Choroid plexus epithelial cell (primary cell): ENCODE measurements around the gene ACER2.

Experiments
- DNase-seq: peaks from one replicate; pipeline ENCODE4 v3.0.0-alpha.2; 2010; ENCODE audit warnings: low read depth
- H3K4me3 ChIP-seq: 2 replicates; pipeline ENCODE4 v1.5.1; 2011; ENCODE audit warnings: low read depth, mild to moderate bottlenecking, control low read depth, low read length, moderate library complexity
- TF ChIP-seq, protein P1 (sequence below): conservative IDR thresholded peaks from 2 replicates; pipeline ENCODE4 v1.5.1; 2011; ENCODE audit warnings: low read depth, mild to moderate bottlenecking, control low read depth, inconsistent platforms, low read length, moderate library complexity

ACER2 gene

DNA sequence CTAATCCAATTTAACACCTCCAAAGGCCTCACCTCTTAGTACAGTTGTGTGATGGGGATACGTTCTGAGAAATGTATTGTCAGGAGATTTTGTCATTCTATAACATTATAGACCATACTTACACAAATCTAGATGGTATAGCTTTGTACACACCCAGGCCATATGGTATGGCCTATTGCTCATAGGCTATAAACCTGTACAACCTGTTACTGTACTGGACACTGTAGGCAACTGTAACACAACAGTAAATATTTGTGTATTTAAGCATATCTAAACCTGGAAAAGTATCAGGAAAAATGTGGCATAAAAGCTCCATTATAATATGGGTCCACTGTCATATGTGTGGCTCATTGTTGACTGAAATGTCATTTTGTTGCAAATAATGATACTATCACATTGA is 12.1 kb downstream of the ACER2 start:
- TF ChIP-seq, protein P1, sequence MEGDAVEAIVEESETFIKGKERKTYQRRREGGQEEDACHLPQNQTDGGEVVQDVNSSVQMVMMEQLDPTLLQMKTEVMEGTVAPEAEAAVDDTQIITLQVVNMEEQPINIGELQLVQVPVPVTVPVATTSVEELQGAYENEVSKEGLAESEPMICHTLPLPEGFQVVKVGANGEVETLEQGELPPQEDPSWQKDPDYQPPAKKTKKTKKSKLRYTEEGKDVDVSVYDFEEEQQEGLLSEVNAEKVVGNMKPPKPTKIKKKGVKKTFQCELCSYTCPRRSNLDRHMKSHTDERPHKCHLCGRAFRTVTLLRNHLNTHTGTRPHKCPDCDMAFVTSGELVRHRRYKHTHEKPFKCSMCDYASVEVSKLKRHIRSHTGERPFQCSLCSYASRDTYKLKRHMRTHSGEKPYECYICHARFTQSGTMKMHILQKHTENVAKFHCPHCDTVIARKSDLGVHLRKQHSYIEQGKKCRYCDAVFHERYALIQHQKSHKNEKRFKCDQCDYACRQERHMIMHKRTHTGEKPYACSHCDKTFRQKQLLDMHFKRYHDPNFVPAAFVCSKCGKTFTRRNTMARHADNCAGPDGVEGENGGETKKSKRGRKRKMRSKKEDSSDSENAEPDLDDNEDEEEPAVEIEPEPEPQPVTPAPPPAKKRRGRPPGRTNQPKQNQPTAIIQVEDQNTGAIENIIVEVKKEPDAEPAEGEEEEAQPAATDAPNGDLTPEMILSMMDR = no peak
- no peak overlapping the region for H3K4me3 ChIP-seq
- DNase-seq = no peak

DNA sequence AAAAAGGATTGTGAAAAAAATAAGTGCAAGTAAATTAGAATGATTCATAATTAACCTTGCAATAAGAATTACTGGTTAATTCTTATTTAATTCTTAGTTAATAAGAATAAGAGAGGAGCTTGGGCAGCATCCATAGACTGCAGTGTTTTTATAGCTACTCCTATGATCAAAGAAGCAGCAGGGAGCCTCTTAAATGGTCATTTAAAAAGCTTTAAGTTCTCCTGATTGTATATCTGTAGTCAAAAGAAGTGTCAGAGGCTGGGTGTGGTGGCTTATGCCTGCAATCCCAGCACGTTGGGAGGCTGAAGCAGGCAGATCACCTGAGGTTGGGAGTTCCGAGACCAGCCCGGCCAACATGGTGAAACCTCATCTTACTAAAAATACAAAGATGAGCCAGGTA is 14.4 kb downstream of the ACER2 start:
- no peak overlapping the region for H3K4me3 ChIP-seq
- TF ChIP-seq, protein P1 = no peak
- DNase-seq = no peak

DNA sequence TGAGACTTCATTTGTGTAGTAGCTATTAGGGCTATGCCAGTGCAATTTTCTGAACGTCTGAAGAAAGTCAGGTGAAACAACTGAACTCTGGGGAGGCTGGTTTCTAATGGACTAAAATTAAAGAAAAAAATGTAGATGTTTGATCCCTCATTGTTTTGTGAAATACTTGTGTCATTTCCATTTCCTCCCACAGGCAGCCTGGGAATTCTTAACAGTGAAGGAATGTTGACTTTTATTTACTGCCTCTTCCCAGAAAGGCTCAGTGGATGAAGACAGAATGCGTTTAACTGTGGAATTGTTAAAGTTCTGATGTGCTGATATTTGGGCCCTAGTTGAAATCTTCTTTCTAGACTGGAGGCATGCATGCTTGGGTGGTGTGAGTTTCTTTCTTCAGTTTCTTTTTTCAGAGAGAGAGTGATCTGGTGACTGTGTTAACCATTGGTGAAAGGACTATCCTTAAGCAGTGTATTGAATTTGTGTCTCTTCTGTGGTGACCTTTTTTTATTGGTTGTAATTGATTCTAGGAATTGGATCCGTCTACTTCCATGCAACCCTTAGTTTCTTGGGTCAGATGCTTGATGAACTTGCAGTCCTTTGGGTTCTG is 15.5 kb downstream of the ACER2 start:
- no peak overlapping the region for H3K4me3 ChIP-seq
- no peak for DNase-seq
- TF ChIP-seq, protein P1 = no peak

DNA sequence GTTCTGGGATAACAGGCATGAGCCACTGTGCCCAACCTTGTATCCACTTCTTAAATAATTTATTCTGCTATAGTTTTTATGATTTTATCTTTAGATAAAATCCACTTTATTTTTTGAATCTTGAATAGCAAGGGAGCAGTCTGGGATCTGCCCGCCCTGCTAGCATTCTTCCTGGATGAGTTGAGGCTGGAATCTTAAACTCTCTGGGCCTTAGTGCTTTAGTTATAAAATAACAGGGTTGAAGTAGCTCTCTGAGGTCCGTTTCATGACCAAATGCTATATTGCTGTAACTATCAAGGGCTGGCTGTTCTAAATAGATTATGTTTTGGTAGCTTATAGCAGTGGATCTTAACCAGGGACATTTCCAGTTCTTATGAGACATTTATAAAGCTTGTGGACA is 20.8 kb downstream of the ACER2 start:
- no peak for DNase-seq
- H3K4me3 ChIP-seq = no peak overlapping the region
- TF ChIP-seq, protein P1 = no peak

DNA sequence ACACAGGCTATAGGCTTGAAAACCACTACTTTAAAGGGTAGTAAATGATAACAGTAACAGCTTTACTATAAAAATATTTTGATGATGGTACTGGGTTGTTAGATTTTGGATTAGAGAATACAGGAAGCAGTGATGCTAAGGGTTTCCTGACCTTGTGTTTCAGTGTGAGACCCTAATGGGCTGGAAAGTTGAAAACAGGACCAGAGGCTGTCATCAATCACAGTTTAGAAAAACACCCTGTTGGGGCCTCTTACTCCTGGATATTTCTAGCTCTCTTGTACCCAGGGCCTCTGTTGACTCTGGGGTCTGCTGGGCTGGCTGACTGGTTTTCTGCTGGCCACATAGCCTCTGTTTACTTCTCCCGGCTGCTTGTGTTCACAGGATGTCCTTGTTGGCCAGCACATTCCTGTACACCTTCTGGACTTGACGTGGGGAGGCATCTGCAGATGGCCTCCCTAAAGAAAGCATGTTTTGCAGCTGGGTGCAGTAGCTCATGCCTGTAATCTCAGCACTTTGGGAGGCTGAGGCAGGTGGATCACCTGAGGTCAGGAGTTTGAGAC is 21.5 kb downstream of the ACER2 start:
- no peak overlapping the region for H3K4me3 ChIP-seq
- TF ChIP-seq, protein P1 = no peak
- DNase-seq = peak; percentile 51

DNA sequence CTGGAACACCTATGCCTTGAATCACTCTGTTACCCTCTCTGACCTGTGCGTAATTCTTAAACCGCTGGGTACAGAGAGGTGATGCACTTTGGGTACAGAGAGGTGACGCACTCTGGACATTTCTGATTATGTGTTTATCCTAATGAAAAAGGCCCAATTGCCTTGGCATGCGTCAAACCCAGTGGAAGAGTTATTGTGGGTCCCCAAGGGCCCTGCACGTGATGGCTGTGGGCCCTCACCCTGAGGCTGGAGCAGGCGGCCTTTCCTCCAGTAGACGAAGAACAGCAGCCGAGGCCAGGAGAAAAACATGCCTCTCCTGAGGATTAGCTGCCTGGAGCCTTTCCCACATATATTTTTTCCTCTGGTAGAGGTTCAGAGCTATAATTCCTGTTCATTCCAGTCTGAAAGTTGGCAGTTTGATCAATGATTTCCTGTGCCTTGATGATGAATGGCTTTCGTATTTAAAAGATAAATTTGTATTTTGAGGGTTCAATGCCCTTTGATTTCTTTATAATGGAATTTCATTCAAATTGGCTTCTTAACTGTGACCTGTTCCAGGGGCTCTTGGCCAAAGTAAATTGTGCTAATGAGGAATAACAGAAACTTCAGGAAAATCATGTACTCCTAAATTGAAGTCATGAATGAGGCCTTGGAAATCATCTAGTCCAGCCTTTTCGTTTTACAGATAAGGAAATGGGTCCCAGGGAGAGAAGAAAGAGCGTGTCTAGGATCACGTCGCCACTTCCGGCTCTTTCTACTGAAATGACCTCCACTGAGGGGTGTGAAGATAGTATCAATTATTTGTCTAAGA is 22.8 kb downstream of the ACER2 start:
- H3K4me3 ChIP-seq = no peak overlapping the region
- TF ChIP-seq, protein P1 = no peak
- DNase-seq = no peak
